Fibroblast of upper back skin (primary cell): ENCODE measurements around the gene MPZL2.
A peak's percentile ranks its signal among the peaks of the same experiment; 100 is the strongest.

Experiments
- DNase-seq: peaks from one replicate; pipeline ENCODE4 v3.0.0-alpha.2; 2013

The MPZL2 gene

DNA sequence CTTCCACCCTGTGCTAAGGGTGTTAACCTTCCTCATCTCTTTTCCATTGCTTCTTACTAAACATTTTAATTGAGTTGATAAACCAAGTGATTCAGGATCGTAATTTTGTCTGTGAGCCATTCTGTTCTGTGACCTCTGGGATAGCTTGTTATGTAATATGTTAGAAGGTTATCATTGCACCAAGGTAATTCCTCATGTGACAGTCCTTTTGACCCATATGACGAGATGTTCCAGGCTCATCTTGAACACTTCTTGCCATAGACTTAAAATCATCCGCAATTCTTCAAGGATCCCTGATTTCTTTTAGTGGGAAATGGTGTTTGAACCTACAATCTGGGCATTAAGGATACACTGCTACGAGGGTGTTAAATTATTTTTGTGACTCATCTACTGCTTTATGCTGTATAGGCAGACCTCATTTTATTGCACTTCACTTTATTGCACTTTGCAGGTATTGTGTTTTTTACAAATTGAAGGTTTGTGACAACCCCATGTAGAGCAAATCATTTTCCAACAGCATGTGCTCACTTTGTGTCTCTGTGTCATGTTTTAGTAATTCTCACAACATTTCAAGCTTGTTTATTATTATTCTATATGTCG, 19.0 kb upstream of the MPZL2 start:
- no peak for DNase-seq

DNA sequence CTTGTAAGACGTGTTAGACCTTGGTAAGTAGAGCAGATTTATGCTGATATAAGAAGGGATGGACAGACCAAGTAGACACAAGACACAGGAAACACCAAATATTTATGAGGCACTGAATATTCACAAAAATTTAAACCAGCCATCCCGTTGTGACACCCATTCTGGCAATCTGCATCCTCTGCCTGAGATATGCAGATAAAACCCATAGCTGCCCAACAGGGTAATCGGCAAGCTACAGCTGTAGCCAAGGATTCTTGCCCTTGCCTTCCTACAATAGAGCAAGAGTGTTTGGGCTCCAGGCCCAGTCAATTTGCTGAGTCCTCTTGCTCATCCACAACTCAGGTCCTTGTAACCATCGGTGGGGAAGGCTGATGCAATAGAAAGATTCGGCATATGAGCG, 18.5 kb upstream of the MPZL2 start:
- DNase-seq, result no peak

DNA sequence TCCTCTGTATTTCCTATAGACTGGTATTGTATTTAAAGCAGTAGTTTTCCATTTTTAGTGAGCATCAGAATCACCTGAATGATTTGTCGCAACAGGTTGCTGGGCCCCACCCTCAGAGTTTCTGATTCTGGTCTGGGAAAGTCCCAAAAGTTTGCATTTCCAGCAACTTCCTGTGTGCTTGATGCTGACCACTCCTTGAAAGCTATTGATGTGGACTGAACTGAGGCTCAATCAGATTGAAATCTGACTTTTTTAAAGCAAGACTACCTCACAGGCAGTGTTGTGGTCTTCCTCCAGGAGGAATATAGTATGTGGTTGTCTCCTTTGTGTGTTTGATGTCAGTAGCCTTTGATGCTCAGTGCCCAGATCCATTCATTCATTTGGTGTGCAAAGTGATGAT, 17.2 kb upstream of the MPZL2 start:
- DNase-seq, result no peak

DNA sequence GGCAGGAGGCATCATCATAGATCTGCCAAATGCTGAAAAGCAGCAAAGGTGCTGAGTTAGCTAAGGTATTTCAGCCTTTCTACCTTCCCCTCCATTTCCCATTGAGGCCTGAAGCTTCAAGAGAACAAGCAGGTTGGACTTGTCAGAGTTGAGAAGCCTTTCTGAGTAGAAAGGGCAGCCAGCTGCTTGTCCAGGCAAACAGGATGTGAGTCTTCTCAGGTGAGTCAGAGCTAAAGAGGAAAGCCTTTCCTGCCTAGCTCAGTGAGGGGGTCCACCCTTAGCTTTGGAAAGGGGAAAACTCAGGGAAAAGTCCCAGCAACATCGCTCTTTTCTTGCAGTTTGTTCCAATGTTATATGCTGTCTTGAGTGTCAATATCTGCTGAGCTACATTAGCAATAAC, 13.2 kb upstream of the MPZL2 start:
- no peak for DNase-seq

DNA sequence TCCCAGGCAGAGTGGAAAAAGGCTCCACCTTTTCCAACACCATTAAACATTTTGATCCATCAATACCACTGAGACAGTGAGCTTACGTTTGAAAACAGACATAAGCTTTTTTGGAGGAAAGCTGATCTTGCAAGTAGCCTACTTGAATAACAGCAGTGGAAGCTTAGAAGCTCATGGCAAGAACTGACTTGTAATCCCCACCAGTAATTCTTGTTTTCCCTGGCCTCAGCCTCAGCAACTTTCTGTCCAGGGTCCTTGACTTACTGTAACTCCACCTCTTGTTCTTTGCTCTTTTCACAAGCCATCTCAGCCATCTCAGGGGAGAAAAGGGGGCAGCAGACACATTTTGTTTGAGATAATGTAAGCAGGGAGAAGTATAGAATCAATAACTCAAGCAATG, 12.3 kb upstream of the MPZL2 start:
- DNase-seq, result no peak

DNA sequence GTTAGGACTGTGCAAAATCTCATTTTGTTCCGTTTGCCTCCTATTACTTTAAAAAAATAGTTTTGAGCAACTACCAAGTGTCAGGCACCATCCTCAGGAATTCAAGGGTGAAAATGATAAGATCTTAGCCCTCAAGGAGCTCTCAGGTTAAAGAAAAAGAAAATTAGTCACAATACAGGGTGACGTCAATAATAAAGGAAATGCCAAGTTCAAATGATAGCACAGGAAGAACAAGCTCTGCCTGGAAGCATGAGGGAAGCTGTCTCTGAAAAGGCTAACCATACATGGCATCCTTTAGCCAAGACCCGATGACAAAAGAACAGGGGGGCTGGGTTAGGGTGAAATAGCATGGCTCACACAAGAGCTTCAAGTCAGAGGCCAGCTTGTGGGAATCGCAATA, 11.1 kb upstream of the MPZL2 start:
- DNase-seq, result no peak

DNA sequence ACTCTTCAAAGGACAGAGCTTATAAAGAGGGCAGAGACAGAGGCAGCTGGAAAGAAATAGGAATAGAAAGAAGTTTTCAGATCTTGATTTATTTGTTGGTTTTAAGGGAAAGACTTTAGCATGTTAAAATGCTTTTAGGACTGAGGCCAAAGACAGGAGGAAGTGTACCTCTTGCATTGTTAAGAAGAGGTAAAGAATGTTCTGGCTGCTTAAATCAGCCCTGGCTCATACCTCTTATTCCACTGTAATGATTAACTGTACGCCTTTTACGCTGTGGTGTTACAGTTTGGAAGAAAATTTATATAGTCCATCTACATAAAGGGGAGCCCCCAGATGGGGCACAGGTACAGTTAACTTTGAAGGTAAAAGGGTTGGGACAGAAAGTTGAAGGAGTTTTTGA, 10.1 kb upstream of the MPZL2 start:
- no peak for DNase-seq

DNA sequence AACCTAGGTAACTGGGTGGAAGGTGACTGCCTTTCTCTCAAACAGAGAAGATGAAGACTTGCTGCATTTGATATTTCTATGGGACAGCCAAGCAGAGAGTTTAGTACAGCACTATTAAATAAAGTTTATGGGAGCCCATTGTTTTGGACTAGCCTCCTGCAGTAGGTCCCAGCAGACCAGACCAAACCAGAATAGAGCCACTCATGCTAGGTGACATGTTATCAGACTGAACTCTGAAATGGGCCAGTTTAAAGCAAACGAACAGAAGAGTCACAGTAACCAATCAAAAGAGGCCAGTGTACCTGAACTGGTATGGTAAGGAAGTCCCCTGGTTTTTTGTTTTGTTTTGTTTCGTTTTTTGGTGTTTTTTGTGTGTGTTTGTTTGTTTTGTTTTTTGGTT, 7.9 kb upstream of the MPZL2 start:
- no peak for DNase-seq

DNA sequence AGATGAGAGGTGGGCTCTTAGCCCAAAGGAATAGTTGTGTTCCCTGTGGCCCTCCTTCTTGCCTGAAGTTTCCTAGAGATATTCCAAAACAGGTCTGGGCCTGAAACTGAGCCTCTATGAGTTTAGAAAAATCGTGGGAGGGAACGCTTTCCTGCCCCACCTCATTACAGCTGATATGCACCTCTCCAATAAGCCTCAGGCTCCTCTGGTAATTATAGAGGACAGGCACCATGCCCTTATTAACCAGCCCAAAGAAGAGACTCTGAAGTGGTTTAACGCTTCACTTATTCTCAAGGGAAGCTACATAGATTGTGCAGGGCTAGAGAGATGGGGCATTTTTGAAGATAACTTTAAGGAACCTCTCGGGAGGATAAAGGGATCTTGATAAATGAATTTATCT, 3.4 kb upstream of the MPZL2 start:
- no peak for DNase-seq

DNA sequence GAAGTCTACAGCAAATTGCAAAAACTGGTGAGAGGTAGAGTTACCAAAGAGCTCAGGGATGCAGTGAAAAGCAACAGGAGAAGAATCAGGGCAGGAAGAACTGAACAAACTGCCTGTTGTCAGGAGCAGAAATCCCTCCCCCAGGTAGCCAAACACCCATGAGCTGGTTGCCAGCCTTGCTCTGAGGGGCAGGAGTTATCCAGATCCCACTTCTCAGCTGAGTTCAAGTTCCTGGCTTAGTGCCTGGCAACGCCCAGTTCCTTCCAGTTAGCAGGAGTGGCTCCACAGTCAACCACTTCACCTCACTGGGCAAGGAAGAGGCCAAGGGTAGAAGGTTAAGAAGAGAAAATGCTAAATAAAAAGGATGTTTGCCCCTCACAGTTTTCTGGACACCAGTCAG, 1.9 kb upstream of the MPZL2 start:
- DNase-seq, result no peak

DNA sequence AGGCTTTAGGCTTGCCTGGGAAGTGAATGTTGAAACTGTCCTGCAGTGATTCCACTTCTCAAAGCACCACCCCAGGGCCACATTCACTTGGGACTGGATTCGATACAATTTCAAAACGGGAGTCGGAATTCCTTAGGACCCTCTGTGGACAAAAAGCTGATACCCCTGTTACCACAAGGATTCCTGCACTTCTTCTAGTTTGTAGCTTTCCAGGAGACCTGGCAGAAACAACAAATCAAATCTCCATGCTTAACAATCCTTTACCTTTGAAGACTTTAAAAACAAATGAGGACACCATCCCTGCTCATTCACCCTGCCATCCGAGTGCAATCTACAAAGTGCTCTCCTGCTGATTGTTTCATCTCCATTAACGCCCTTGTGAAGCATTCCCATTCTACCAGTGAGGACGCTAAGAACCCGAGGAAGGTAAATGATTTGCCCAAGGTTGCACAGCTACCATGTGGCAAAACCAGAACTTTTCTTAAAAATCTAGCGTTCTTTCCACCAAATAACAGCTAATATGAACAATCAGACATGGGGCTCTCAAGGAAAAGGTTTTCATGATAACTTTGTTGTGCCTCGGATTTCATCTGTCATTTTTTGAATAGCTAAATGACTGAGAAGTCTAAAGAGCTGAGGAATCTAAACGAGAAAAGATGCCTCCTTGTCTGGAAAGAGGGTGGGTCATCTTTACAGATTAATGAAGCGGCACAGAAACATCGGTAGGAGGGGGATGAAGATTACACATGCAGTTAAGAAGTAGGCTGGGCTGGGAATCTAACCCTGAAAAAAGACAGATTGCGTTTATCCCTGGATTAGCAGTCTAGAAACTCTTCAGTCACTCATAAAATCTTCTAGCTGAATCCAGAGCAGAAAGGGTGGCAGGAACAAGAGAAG, 720 bp upstream of the MPZL2 start:
- no peak for DNase-seq

DNA sequence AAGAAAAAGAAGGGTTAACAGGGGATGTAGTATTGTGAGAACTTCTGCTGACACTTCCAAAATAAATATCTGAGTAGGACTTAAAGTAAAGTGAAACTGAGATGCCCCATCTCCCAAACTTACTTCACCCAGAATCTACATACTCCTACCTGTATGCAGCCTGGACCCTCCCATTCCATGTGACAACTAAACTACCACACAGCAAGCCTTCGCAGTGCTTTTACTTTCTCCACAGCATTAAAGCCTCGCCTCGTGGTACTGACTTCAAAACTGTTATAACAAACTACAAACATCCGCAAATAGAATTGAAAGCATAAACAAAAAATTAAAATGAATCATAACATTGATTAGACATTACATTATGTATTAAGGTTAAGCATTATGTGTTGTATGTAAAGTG, 985 bp downstream of the MPZL2 start:
- no peak for DNase-seq

DNA sequence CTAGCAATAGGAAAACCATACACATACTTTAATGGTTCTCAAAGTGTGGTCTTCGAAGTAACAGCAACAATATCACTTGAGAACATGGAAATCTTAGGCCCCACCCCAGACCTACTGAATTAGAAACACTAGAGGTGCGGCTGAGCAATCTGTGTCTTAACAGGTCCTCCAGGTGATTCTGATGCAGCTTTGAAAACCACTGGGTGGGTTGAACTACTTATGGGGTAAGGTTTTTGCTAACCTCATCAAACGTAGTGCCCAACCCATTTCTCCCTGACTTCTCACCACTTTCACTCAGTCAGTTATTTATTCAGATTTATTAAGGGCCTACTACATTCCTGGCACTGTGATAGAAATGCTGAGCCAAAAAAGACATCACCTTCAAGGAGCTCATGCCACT, 3.7 kb downstream of the MPZL2 start:
- DNase-seq, result no peak

DNA sequence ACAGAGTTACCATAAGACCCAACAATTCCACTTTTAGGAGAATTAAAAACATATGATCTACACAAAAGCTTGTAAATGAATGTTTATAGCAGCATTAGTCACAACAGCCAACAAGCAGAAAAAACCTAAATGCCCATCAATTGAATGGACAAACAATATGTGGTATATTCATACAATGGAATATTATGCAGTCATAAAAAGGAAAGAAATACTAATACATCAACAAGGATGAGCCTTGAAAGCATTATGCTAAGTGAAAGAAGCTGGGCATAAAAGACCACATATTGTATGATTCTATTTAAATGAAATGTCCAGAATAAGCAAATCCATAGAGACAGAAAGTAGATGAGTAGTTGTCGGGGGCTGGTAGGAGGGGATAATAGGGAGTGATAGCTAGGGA, 5.0 kb downstream of the MPZL2 start:
- no peak for DNase-seq

DNA sequence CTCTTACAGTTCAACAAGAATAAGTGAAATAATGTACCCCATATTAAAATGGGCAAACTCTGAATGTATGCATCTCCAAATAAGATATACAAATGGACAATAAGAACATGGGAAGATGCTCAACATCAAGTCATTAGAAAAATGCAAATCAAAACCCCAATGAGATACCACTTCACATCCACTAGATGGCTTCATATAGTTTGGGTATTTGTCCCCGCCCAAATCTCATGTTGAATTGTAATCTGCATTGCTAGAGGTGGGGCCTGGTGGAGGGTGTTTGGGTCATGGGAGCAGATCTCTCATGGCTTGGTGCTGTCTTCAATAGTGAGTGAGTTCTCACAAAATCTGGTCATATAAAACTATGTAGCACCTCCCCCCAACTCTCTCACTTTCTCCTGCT, 5.7 kb downstream of the MPZL2 start:
- no peak for DNase-seq

DNA sequence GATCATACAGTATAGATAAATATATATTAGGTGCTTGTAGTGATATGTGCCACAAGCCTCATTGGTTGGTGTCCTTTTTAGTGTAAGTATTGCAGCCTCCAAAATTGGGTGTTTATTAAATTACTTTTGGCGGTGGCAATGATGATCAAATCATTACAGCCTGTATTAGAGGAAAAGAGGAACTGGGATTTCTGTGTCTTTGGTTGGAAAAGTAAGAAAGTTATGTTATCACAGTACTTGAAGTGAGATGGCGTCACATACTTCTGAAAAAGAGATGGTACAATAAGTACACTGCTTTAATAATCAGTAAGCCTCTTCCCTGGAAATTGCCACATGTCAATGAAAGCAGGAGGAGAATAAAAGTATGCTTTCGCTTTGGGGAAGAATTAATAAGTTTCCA, 11.4 kb downstream of the MPZL2 start:
- DNase-seq, result no peak

DNA sequence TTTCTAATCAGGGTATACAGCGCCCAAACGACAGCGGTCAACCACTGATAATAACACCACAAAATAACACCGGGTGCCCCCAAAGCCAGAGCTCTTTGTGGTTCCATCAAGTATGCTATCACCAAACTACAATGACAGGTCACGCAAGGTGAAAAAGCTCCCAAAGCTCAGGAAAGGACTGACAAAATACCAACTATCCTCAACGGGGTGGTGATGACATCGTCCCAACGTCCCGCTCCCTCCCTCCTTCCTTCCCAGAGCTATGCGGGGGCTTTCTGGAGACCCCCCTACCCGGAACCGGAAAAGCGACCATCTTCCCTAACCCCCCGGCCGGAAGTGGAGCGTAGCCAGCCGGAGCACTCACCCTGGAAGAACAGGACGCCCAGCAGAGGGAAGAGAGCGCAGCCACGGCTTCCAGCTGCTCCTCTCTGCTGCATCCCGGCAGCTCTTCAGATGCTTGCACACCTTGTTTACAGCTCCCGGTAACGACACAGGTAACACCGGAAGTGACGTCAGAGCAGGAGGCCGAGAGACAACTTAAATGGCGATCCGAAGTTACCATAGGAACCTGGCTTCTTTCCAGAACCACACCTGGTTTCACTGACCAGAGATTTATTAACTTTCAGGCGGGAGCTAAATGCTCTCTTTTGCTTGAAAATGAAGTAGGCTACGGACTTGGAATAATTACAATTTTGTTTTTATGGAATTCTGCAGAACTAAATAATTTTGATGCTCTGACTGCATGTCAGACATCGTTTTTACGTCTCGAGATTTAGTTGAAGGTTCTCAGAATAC, 12.0 kb downstream of the MPZL2 start, which contains the start of gene MPZL3:
Gene MPZL3 (minus strand): TSS at position 508 of the 795 bp plus-strand sequence. CDS start 71 bp downstream, at position 437.
- peak; percentile 76 for DNase-seq

DNA sequence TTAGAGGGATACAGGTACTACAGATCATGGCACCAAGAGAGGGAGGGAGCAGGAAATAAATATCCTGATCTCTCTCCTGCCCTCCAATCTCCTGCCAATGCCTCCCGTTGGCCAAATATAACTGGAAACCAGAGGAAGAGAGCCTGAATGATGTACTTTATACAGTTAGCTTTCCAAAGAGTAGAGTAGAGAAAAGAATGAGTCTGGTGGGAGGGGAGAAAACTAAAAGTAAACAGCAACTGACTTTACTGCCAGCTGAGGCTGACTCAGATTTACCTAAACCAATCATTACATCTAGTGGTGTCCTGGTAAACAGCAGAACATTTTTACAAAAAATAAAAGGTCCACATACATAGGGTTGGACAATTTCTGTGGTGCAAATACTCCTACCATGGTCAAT, 17.1 kb downstream of the MPZL2 start:
- no peak for DNase-seq

DNA sequence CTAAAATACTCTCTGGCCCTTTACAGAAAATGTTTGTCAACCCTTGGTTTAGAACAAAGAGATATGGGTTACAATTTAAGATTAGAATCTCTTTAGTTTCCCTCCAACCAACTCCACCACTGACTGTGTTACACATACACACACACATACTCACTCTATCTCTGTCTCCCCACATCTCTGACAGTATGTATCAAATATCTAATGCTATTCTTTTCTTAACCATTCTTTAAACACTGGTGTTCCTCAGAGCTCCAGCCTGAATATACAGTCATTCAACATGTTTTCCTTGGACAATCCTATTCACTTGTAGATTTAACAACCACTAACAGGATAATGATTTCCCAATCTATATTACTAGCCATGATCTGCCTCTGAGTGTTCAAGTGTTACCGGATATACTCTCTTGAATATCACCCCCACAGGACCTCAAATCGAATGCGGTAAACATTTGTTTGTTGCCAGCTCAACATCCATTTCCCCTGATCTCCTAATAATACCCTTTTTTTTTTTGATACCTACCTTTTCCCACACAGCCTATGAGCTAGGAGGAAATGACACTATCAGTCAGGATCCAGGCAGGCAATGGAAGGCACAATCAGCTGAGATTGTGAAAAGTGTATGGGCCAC, 18.0 kb downstream of the MPZL2 start:
- DNase-seq, result no peak

DNA sequence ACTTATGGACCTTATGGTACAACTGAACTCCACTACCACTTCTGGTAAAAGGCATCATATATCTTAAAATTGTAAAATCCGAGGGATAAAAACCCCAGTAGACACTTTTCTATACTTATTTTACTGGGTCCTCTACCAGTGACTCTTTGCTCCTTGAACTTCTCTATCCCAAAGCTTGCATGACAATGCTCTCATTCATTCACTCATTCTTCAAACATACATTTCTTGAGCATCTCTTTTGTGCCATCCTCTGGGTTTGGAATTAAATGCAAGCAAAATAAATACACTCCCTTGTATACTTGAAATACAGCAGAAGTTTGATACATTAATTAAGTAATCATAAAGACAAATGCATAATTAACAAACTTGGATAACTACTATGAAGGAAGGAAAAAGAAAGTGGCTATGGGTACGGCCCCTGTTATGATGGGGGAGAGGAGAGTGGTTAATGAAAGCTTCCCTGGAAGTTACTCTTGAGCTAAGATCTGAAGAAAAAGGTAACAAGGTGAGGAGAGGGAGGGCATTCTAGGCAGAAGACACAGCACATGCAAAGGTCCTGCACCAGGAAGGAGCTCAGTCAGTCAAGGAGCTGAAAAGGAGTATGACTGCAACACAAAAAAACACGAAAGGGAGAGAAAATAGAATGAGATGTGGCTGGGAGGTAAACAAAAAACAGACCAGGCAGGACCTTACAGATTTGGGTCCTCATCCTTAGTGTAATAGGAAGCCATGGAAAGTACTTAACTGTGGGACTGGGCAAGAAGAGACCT, 19.9 kb downstream of the MPZL2 start:
- no peak for DNase-seq

DNA sequence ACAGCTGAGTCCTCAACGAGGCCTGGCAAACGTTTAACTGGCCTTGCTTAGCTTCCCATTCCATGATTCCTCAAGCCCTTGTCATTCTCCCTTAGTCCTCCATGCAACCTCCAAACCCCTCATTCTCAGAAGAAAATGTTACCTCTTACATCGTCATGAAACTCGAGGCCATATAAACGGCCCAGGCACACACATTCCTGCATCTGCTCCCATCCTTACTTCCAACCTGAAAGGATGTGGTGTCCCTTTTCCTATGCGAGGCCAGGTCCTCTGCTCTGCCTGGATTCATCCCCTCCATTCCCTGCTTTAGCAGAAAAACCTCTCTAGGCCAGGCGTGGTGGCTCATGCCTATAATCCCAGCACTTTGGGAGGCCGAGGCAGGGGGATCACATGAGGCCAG, 20.9 kb downstream of the MPZL2 start:
- DNase-seq, result no peak

DNA sequence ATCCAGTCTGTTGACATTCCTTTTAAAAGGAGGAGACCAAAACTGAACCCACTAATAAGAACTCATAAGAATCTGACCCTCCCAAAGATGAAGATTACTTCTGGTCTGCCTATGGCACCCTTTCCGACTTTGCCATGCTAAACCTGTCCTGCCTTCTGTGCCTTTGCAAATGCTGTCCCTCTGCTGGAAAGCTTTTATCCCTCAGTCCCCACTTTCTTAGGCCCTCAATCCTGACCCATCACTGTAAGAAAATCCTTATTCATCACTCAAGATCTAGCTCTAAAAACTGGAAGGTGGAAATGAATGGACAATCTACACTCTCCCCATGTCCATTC, 22.4 kb downstream of the MPZL2 start:
- no peak for DNase-seq
